HG03378 (cell line): ENCODE results near the gene DLG2.

ENCODE experiments used
- ATAC-seq: cut with Tn5 transposase; IDR thresholded peaks from one replicate; pipeline ENCODE4 v1.9.1; 2021; ENCODE audit warnings: mild to moderate bottlenecking, moderate library complexity; ENCODE audit not compliant: unreplicated experiment

The DLG2 gene

DNA sequence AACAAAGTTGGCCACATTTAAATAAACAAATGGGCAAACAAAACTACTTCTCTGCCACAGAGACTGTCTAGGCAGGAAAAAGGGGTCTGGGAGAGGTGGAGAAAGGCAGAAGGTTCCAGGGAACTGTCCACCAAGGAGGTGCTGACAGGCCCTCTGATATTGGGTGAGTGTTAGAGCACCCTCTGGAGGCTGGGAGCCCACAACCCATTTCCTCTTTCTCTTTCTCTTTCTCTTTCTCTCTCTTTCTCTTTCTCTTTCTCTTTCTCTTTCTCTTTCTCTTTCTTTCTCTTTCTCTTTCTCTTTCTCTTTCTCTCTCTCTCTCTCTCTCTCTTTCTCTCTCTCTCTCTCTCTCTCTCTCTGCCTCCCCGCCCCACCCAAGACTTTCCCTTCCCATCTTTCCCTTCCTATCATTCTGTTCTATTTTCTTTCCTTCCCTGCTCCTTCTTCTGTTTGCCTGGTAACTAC, 912.8 kb downstream of the DLG2 start:
- peak; percentile 96 for ATAC-seq

DNA sequence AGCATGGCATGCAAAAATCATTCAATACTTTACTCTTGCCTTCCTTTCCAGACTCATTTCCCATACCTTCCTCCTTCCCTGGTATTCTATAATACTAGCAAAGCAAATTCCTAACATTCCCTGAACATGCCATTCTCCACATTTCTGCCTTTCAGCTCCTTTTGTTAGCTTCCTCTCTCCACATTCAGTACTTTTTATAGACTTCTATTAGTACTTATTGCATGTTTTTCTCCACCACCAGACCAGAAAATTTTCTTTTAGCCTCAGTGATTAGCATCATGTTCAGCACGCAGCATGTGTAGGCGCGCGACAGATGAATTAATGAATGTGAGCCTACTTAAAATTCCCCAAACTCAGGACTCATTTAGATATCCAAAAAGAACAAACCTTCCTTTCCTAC, 935.3 kb downstream of the DLG2 start:
- ATAC-seq, result no peak

DNA sequence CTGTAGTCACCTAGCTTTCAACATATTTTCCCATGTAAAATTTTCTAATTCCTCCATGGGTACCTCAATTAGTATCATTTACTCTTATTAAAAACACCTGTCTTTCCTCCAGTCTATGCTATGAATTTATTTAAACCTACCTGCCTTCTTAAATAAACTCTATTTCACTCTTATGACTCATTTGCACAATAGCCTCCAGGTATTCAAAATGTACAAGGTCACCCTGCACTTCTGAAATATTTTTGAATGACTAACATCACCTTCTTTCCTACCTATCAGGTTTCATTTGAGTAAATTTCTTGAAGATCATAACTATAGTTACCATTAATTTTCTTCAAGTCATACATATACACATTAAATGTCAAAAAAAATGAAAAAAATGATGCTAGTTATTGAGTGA, 939.7 kb downstream of the DLG2 start:
- no peak for ATAC-seq

DNA sequence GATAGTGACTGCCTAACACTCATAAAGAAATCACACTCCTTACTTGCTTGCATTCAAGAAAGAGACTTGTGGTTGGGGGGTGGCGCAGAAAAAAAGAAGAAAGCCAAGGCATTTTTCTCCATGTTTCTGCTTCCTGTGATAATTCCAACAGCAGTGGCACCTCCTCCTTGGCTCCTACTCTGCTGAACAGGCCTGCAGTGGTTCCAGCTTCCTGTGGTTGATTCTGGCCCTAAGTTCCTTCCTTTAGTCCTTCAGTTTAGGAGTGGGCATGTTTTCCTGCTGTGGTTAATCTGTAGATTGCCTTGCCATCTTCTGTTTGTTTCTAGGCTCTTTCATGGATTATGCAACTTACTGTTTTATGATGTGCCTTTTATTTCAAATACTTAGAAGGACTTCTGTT, 940.4 kb downstream of the DLG2 start:
- ATAC-seq, result no peak

DNA sequence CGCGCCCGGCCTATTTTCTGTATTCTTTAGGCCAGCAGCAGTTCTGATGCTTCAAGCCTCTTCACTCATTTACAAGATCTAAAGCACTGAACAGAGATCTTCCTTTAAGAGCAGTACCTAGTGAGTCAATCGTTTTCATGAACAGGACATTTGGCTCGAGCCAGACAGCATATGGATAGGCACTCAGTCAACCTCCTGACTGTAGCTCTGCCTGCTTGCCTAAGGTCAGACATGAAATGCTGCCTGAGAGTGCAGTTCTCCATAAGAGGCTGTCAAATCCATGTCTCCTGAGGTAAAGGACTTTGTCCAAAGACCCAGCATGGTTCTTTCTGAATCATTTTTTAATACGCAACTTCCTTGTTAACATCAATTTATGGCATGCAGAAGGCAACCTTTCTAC, 941.2 kb downstream of the DLG2 start:
- no peak for ATAC-seq

DNA sequence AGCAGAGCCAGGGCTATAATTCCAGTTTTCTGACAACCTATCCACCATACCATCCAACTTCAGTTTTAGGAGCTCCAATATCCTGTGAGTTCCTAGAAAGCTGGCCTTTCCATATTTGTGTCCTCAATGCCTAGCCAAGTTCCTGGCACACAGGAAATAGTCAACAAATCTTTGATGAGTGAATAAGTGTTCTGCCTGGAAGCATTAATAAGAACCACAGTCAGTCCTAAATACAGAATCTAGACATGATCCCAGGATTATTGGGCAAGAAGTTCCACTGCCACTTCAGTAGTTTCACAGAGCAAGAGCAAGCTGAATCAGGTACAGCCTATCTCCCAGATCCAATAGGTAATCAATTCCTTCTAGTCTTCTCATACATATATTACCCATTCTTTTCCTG, 942.0 kb downstream of the DLG2 start:
- ATAC-seq, result no peak

DNA sequence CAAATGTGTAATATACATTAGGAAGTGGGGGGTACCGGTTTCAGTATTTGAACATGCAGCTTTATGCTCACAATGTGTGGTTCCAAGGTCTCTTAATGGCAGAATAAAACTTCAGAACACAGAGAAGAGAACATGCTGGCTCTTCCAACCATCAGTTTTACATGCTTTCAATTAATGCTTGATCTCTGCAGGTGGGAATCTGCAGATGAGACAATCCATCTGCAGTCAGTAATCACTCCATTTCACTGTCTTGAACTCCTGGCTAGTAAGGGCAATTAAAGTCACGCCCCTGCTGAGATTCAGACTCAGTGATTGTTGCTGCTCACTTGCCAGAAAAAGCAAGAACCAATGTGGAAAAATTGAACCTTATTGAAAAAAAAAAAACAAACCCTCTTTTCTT, 945.7 kb downstream of the DLG2 start:
- no peak for ATAC-seq

DNA sequence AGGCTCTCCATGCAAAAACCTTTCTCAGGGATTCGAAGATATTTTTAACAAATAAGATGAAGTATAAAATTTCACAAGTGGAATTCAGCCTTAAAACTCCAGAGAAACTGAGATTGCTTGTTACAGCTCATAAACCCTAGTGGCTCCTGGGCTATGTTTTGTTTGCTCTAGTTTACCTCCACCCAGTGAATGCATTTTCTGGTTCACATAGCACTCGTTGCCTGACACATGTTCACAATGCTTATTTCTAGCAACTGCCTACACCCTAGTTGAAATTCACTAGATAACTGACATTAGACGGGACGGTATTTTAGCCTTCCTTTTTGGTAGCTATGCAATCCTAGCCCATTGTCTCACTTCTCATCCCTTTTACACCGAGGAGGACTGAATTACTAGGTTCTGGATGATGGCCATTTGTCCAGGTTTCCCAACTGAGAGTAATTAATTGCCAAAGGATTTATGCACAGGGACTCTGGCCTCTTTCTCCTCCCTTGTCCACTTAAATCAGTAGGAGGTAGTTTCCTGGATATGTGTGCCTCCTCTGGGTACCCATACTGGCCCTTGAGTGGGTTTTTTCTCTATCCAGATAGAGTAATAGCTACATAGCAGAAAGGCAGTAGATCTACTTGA, 951.6 kb downstream of the DLG2 start:
- no peak for ATAC-seq

DNA sequence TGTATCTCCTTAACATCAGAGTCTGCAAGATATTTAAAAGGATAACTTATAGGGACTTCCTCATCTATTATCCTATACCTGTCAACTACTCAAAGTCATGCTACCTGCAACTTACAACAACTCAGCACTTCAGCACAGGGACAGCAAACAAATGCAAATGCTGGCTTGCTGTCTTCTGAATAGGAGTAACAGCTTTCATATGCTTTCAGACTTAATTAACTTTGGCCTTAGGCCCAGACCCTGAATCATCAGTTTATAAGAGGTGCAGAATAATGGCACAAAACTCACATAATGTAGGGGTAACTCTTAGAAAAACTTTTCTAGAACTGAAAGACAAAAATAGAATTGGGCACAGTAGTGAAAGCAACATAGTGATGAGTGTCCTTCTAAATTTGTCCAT, 953.4 kb downstream of the DLG2 start:
- no peak for ATAC-seq

DNA sequence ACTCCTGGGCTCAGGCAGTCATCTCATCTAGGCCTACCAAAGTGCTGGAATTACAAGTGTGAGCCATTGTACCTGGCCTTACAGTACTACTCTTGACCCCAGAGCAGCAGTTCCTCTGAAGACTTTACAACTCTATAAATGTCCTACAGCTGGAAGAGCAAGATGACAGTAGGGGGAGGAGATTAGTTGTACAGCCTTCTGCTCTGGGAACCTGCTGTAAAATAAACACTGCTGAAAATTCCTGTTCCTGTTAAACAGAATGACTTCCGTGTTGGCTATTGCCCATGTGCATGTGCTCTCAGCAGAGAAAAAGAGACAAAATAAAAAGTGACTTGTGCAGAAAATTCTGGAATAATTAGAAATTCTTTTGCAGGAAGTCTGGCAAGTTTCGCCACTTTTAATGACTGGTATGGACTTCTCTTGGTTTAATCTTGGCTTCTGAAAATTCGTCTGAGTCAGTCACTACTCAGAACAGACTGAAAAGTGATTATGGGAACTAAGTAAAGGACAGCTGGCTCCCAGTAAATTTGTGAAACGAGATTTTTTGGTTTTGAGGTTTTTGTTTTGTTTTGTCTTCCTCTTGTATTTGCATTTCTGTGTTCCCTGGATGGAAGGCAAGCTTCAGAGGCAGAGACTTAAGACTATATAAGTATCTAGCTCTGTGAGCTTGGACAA, 955.7 kb downstream of the DLG2 start:
- no peak for ATAC-seq

DNA sequence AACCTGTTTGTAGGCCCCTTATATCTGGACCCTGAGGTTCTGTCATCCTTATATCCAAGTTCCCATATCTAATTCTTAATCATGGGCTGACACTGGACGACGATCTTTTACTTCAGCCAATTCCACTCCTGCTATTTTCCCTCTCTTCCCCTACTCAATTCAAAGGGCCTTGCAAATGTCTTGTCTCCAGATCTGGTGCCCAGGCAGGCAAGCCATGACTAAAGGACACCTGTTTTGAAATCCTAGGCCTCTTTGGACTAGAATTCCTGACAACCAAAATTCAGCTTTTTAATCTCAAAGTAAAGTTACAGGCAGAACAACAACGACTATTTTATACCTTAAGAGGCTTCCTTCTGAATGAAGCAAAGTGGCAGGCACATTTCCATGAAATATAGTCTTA, 963.4 kb downstream of the DLG2 start:
- no peak for ATAC-seq

DNA sequence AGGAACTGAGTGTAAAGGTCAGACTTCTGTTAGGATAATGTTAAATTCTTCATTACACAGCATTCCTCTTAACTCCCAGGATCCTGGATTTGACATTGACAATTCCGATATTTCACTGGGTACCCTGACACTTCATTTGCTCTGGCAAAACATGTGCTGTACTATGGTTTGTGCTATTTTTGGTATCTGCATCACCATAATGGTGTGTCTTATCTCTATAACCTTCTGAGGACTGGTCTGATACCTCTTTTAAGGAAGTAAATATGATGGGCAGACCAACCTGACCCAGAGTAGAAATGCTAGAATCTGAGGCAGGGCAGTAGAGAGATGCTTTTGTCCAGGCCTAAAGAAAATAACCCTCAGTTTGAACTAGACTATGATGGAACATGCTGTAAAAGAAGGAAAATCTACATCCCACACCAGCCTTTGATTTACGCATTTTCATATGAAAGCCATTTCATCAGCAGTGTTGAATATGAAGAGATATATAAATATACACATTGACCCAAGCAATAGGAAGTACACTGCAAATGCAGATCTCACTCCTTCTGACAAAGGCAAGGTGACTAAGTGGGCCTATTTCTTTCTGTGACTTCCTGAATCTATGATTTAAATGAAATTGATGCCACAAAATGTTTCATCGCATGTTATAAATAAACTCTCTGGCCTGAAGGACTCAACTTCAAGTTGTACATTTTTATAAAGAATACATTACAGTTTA, 966.7 kb downstream of the DLG2 start:
- no peak for ATAC-seq

DNA sequence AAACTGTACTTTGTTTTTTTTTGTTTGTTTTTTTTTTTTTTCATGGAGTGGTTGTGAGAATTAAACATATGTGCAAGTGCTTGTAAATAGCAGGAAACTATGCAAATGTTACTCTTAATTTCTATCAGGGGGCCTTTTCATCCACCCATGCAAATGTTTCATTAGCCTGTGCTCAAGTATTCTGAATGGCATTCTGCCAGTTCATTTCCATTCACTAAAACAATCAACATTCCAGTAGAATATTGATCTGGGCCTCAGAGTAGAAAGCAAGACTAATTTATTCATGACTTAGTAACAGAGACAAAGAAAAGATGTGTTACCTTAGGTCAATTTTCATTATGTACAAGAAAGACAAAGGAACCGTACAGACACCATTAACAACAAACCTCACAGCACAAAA, 971.4 kb downstream of the DLG2 start:
- no peak for ATAC-seq

DNA sequence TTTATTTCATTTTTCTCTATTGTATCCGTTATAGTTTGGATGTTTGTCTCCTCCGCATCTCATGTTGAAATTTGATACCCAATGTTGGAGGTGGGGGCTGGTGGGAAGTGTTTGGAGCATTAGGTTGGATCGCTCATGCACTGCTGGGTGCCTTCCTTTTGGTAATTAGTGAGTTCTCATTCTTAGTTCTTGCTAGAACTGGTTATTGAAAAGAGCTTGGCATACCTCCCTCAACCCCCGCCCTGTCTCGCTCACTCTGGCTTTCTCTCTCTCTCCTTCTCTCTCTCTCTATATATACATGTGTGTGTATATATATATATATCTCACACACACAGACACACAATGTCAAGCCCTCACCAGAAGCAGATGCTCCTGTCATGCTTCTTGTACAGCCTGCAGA, 978.7 kb downstream of the DLG2 start:
- no peak for ATAC-seq

DNA sequence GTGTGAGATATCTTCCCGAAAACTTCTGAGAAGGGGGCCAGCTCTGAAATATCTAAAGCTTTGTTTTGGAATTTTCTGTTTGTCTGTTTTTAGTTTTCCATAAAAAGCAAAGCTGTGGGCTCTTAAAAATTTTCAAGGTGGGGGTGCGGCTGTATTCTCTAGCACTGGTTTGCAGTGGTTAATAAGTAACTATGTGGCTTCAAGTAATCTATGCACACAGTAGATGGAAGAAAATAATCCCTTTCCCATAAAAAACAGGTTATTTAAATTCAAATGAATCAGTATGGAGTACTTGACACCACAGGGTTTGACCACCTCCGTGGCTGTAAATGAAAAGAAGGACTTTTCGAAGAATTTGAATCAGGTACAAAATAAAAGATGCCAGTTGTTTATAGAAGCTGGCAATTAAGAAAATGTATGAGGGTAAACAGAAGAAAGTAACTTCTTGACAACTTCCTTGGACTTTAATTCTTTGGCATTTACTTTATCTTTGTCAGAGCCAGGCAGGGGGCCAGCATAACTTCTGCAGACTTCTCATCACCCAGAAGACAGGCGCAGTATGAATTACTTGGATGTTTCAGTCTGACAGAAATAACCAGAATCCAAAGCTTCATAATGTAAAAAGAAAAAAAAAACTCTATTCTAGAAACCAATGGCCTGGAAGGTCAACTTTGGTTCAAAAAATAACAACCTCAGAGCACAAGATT, 981.0 kb downstream of the DLG2 start:
- ATAC-seq, result no peak

DNA sequence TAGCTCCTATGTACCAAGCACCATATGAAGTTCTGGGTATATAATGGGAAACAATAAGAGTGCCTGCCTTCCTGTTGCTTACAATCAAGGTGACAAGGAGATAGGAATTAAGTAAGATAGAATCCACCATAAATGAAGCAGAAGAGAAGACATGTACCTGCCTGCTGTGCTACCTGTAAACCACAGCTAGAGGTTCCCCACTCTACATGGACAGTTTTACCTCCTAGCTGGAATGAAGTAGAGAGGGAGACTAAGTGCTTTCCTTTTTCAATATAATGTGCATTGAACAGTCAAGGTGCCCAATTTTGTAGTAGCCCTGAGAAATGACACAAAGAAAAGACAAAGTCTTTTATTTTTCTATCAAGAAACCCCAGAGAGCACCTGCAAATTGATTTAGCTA, 984.6 kb downstream of the DLG2 start:
- ATAC-seq, result no peak

DNA sequence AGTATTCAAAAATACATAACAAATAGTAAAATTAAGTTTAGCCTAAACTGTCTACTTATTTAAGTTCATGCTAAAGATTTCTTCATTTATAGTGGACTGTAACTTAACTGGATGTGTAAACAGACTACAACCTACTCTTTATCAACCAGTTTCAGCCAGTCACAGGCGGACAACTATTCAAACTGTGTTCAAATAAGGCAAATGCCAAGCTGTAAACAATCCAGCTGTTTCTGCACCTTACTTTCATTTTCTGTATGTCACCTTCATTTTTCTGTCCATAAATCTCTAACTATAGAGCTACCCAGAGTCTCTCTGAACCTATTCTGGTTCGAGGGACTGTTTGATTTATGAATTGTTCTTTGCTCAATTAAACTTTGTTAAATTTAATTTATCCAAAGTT, 992.8 kb downstream of the DLG2 start:
- no peak for ATAC-seq

DNA sequence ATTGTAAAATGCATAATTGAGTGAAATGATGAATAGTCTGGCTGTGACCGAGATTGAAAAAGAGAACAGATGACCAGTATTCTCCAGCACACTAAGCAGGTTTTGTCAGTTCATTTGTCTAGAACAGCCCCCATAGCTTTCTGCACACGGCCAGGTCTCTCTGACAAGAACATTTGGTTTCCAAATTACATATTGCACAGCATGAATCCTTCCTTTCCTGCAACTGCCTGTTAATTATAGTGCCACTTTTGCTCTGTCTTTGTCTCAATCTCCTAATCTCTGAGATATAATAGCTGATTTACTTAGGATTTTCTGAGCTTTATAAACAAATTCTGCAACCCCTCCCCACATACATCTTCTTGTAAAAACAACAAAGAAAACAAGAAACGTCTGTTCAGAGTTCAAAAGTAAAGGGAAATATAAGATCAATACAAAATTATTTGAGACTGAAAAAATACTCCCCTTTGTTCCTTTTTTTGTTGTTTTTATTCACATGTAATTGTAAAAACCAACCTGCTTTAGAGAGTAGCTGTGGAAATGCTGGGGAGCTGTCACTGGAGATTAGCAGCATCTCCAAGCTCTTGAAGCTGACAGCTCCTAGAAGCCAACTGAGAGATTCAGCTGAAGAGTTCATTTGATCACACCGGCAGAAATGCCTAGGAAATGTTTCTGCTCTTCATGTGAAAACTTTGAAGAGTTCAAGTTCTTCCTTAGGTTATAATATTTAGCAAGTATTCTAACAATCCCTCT, 998.1 kb downstream of the DLG2 start:
- ATAC-seq, result no peak

DNA sequence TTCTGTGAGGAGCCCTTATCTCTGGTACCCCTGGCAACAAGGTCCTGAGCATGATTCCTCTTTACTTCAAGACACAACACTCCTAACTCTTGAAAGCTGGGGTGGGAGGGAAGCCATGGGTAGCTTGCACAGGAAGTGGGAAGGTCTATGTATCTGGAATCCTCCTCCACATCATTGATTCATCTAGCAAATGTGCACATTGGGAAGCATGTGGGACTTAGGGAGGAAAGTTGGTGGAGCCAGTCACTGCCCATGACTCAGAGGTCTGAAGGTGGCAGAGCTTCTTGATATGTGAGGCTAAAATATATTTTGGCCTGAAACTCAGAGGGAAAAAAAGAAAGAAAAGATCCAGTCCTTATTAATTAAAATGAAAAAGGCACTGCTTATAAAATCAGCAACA, 1000.9 kb downstream of the DLG2 start:
- no peak for ATAC-seq

DNA sequence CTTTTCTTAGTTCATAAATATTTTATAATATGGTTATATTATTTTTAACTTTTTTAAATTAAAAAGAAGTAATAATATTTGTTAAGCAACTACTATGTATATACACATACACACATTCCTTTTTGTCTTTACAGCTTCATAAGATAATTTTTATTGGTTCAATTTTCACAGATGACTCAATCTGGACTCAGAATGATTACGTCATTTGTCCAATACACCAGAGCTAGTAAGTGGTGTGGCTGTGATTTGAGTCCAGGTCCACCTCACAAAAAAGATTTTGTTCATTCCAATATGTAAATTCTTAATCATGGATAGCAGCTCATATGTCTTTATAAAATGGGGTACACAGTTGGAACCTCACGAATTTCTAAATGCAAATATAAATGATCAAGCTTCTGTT, 1014.5 kb downstream of the DLG2 start:
- no peak for ATAC-seq

DNA sequence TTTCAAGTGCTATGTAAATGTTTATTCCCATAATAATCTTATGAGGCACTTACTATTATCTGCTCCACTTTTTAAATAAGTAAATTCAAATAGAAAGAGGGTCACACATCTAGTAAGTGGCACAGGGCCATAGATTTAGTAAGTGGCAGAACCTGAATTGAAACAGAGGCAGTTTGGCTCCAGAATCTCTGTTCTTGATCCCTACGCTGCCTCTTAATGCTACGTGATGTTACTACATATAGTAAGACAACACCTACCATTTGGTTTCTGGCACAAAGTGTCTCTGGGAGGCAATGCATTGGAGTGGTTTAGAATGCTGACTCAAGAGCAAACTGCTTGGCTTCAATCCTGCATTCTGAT, 1018.3 kb downstream of the DLG2 start:
- ATAC-seq, result no peak
